MM.1S (cell line): ENCODE measurements around the gene TTC22.

Source experiments
- CTCF ChIP-seq: fragments of 300-600 bp; sonication (generic); IDR thresholded peaks from 2 replicates; pipeline ENCODE4 v1.5.1; 2016; ENCODE audit warnings: antibody characterized with exemption, low read length, mixed read lengths
- EZH2 ChIP-seq: fragments of 300-600 bp; sonication (generic); optimal IDR thresholded peaks from 2 replicates; pipeline ENCODE3; 2017; ENCODE audit warnings: low read depth, mild to moderate bottlenecking, antibody characterized with exemption, low read length, mixed read lengths

- no peak for TF ChIP-seq EZH2
- TF ChIP-seq CTCF, result no peak
Measured at GRCh38 chr1:54839824-54840223, 38.7 kb upstream of the TTC22 start.
